Heart left ventricle (tissue), 13 donors: ENCODE measurements around the gene SKI.

Experiments
- POLR2A ChIP-seq, 2 donors: fragments of 450-650 bp; IDR thresholded peaks; one replicate each; pipeline ENCODE4 v1.6.1; 2017; ENCODE audit warnings: antibody characterized with exemption in 2 of 2, mild to moderate bottlenecking in 2 of 2, moderate library complexity in 2 of 2
- TF ChIP-seq, protein P1 (sequence below), 12 donors: fragments of 200-600 bp; sonication (generic) in 4 of 12; IDR thresholded peaks; one replicate each; pipeline versions ENCODE4 v1.5.0 to v1.8.0; 2018 to 2022; ENCODE audit warnings: antibody characterized with exemption in 12 of 12, mild to moderate bottlenecking in 5 of 12
- donor health status: ischemic (EF 13 %, LVEDD 7.1; RV severe dilation, severe dysfunction).
- donor health status: DM: no; HTN: yes; CAD: no.
- donor health status: DM: no; HTN: no; CAD: no.
- donor health status: ischemic (EF 25% LVEDD 6.9; RV normal size, moderate dysfunction).
- donor health status: ischemic (EF 25% LVEDD 5.7; RV mildly dilated, moderate dysfunction).
- donor health status: ischemic (EF 35%, LVEDD 5.7; RV mildly dilated, moderate dysfunction).
- donor health status: nonischemic (EF 11% LVEDD 7.7; RV severe dilation, severe dysfunction).
- donor health status: DM: yes; HTN: yes; CAD: no.
- donor health status: PGD.
- donor health status: ischemic (EF 29% LVEDD 5.4; RV normal size, mild dysfunction).
- donor health status: nonischemic (EF 23%, LVEDD 6.1; RV moderate dilation, normal function).

DNA sequence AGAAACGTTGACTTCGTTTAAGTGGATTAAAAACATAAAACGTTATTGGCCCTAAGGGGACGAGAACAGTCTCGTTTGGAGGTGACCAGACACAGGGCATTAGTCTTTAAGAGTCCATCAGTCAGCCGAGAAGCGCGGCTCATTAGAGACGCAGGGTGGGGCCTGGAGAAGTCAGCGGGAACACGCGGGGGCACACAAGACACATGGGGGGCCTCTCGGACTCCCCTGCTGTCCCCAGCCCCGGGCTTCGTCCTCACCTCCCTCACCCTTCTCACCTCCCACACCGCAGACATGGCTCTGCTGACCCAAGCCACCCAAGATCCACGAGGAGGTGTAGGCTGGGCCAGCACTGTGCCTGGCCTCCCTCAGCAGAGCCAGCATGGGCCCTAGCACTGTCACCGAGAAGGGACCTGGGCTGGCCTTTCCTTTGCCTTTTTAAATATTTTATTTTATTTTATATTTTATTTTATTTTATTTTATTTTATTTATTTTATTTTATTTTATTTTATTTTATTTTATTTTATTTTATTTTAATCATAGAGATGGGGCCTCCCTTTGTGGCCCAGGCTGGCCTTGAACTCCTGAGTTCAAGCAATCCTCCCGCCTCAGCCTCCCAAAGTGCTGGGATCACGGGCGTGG, 114.4 kb downstream of the SKI start:
- TF ChIP-seq, protein P1, sequence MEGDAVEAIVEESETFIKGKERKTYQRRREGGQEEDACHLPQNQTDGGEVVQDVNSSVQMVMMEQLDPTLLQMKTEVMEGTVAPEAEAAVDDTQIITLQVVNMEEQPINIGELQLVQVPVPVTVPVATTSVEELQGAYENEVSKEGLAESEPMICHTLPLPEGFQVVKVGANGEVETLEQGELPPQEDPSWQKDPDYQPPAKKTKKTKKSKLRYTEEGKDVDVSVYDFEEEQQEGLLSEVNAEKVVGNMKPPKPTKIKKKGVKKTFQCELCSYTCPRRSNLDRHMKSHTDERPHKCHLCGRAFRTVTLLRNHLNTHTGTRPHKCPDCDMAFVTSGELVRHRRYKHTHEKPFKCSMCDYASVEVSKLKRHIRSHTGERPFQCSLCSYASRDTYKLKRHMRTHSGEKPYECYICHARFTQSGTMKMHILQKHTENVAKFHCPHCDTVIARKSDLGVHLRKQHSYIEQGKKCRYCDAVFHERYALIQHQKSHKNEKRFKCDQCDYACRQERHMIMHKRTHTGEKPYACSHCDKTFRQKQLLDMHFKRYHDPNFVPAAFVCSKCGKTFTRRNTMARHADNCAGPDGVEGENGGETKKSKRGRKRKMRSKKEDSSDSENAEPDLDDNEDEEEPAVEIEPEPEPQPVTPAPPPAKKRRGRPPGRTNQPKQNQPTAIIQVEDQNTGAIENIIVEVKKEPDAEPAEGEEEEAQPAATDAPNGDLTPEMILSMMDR (IDR thresholded peaks at IDR 0.05) = no peak
- TF ChIP-seq POLR2A (IDR thresholded peaks at IDR 0.05) = no peak
